ENCODE measurements around the gene CRADD. TPM values are rescaled to one million over a fixed set of nuclear protein-coding genes. Genes with fewer than 3 reads are reported as not detected.

CRADD gene
- total and polyA plus RNA-seq, 8 donors, result 8.4 to 21.4 (median 10.3) TPM

DNA sequence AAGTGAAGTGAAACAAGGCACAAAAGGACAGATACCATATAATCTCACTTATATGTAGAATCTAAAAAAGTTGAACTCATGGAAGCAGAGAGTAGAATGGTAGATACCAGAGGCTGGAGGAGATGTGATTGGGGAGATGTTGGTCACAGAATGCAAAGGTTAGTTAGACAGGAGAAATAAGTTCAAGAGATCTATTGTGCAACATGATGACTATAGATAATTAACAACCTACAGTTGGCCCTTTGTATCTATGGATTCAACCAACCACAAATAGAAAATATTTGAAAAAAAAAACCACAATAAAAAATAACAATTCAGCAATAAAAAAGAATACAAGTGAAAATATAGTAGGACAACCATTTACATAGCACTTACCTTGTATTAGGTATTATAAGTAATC, 19.3 kb downstream of the CRADD start:
- Histone ChIP-seq H3K9me3 (no peaks in the 10 kb centered on the region), H3K36me3 (no peaks in the 10 kb centered on the region), H3K4me1 (peaks cover 5 to 9% of the 10 kb centered on the region in 2 donors), H3K27ac (no peak overlapping the region), H3K4me3 (no peak overlapping the region), H3K27me3 (no peaks in the 10 kb centered on the region)
- no peak for DNase-seq
- ATAC-seq, result no peak
- TF ChIP-seq, protein P1, sequence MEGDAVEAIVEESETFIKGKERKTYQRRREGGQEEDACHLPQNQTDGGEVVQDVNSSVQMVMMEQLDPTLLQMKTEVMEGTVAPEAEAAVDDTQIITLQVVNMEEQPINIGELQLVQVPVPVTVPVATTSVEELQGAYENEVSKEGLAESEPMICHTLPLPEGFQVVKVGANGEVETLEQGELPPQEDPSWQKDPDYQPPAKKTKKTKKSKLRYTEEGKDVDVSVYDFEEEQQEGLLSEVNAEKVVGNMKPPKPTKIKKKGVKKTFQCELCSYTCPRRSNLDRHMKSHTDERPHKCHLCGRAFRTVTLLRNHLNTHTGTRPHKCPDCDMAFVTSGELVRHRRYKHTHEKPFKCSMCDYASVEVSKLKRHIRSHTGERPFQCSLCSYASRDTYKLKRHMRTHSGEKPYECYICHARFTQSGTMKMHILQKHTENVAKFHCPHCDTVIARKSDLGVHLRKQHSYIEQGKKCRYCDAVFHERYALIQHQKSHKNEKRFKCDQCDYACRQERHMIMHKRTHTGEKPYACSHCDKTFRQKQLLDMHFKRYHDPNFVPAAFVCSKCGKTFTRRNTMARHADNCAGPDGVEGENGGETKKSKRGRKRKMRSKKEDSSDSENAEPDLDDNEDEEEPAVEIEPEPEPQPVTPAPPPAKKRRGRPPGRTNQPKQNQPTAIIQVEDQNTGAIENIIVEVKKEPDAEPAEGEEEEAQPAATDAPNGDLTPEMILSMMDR (IDR thresholded peaks at IDR 0.05), result no peak
- intact Hi-C loops (cut with DNase I), result no loop called here

DNA sequence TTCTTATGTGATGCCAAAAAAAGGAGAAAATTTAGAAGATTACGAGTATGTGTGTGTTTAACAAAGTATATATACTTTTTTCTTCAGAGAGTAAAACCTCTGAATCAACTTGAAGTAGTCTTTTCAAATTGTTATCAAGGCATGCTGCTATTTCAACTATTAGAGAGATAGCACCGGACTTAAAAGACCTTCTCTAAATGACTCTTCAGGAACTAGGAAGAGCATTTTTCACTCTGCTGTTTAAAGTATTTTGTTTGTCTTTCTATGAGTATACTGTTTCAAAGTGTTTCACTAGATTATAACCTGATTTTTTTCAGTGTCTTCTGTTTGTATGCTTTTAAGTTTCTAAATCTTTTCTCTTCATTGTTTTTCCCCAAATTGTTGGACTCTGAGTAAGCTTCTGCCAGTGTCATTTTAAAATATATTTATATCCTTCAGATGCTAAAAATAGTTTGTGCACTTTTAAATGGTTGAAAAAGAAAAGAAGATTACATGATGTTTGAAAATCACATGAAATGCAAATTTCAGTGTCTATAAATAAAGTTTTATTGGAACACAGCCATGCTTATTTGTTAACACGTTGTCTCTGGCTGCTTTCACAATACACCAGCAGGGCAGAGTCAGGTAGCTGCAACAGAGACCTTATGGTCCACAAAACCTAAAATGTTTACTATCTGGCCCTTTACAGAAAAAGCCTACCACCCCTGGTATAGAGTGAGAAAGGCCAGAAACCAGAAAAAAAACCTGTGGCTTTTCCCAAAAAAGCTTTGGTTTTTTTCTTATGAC, 21.3 kb downstream of the CRADD start:
- H3K27me3 ChIP-seq, result no peaks in the 10 kb centered on the region
- H3K9me3 ChIP-seq, result no peaks in the 10 kb centered on the region
- ATAC-seq, result peak; percentile 22
- H3K27ac ChIP-seq, result peak overlapping the region in 1 of 2 donors; percentile 63
- no peak overlapping the region for H3K4me3 ChIP-seq
- TF ChIP-seq, protein P1 (IDR thresholded peaks at IDR 0.05), result no peak
- no peak for DNase-seq
- H3K4me1 ChIP-seq, result peaks cover 5 to 9% of the 10 kb centered on the region in 2 donors
- intact Hi-C loops (cut with DNase I), result no loop called here
- H3K36me3 ChIP-seq, result no peaks in the 10 kb centered on the region

DNA sequence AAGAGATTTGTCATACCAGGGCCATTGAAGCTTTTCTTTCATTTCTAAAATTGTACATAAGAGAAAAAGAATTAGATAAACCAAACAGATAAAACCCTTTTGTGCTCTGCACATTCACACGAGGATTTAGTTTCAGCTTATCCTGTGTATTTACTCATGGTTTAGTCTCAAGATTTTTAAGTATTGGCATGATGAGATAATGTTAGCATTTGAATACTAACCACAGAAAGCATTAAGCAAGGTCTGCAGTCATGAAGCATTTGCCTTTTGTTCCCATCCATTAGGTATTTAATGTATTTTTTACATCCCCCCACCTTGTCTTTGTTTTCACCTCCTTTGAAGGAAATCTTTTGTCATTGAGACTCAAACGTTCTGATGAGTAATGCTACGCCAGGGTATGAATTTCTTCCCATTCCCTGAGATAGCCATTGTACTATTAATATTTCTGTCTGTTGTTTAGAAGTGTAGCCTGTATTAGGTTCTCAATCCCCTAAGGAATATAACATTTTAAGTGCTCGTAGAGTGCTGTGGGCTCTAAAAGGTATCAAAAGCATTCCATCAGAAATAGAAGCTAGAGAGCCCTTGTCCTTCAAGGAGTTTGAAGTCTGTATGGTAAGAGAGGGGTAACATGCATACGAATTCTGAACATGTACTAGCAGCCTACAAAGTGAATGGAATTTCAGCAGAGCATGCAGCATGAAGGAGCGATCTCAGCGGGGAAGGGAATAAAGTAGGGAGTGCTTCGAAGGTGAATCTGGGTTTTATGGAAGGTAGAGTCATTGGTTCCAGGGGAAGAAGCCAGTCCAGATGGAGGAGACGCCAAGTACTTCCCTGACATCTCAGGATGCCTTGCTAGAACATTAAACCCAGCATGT, 22.3 kb downstream of the CRADD start:
- Histone ChIP-seq H3K36me3 (no peaks in the 10 kb centered on the region), H3K27ac (peak overlapping the region in 1 of 2 donors; percentile 63)
- TF ChIP-seq, protein P1 (IDR thresholded peaks at IDR 0.05), result no peak

DNA sequence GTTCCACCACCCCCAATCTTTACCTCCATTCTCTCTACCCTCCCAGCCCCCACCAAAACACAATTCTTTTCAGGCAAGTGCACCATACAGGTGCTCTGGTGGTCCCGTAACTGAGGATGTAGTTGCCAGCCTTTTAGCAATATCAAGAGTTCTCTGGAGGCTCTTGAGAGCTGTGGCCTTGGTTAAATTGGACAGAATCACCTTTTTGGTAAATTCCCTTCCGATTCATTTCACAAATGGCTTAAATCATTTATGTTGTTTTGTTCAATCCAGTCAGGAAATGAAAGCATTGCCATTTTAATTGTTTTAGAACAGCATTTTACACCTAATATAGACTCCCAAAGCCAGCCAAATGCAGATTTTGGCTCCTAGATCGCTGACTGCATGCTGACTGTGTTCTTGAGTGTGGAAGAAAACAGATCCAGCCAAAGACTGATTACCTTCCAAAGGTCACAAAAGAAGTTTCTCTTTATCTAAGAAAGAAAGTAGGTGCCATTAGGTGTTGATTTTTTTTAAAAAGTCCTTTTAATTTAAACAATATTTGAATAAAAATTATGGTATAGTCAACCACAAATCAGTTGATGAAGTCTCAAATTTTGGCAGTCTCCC, 25.6 kb downstream of the CRADD start:
- Histone ChIP-seq H3K4me3 (no peak overlapping the region), H3K27me3 (no peaks in the 10 kb centered on the region), H3K4me1 (peaks cover 5 to 9% of the 10 kb centered on the region in 2 donors), H3K9me3 (no peaks in the 10 kb centered on the region), H3K36me3 (no peaks in the 10 kb centered on the region), H3K27ac (no peak overlapping the region)
- ATAC-seq (no peak), DNase-seq (no peak)
- intact Hi-C loops (cut with DNase I), result no loop called here
- TF ChIP-seq, protein P1 (IDR thresholded peaks at IDR 0.05), result no peak

More for the DNA sequence above, 22.3 kb downstream of the CRADD start:
- ATAC-seq, result peak; percentile 70
- no peaks in the 10 kb centered on the region for H3K27me3 ChIP-seq
- no peaks in the 10 kb centered on the region for H3K9me3 ChIP-seq
- H3K4me3 ChIP-seq, result no peak overlapping the region
- H3K4me1 ChIP-seq, result peaks cover 5 to 9% of the 10 kb centered on the region in 2 donors
- peak in 1 of 4 donors; percentile 28 for DNase-seq
- intact Hi-C loops (cut with DNase I), result no loop called here

All from left lung (tissue), 10 donors.